IPS-20b (cell line): ENCODE results near the gene ODF2.
"Not testable (repeated sequence)": the region's sequence is repeated elsewhere in the genome, so short reads cannot be mapped to it uniquely, and the experiment has no call there.

Experiments used
- H3K27ac ChIP-seq: one replicate; pipeline ENCODE4 v1.5.1; 2013; ENCODE audit warnings: low read length
- H3K27me3 ChIP-seq: 2 replicates; pipeline ENCODE4 v1.6.1; 2013; ENCODE audit warnings: mild to moderate bottlenecking, low read length, inconsistent platforms; ENCODE audit not compliant: insufficient read depth
- H3K36me3 ChIP-seq: 2 replicates; pipeline ENCODE4 v1.6.1; 2013; ENCODE audit warnings: low read depth, mild to moderate bottlenecking, inconsistent platforms, low read length, moderate library complexity; ENCODE audit not compliant: insufficient read depth
- H3K4me1 ChIP-seq: 2 replicates; pipeline ENCODE4 v1.6.1; 2013; ENCODE audit warnings: mild to moderate bottlenecking, control low read depth, inconsistent platforms, low read length, moderate library complexity; ENCODE audit not compliant: insufficient read depth
- H3K4me3 ChIP-seq: 2 replicates; pipeline ENCODE4 v1.5.1; 2013; ENCODE audit warnings: mild to moderate bottlenecking, low read length, inconsistent platforms
- H3K9ac ChIP-seq: 2 replicates; pipeline ENCODE4 v1.6.1; 2013; ENCODE audit warnings: low read depth, mild to moderate bottlenecking, inconsistent platforms, low read length, moderate library complexity
- H3K9me3 ChIP-seq: 2 replicates; pipeline ENCODE4 v1.6.1; 2013; ENCODE audit warnings: mild to moderate bottlenecking, low read depth, low read length, inconsistent platforms; ENCODE audit not compliant: insufficient read depth

Gene ODF2

DNA sequence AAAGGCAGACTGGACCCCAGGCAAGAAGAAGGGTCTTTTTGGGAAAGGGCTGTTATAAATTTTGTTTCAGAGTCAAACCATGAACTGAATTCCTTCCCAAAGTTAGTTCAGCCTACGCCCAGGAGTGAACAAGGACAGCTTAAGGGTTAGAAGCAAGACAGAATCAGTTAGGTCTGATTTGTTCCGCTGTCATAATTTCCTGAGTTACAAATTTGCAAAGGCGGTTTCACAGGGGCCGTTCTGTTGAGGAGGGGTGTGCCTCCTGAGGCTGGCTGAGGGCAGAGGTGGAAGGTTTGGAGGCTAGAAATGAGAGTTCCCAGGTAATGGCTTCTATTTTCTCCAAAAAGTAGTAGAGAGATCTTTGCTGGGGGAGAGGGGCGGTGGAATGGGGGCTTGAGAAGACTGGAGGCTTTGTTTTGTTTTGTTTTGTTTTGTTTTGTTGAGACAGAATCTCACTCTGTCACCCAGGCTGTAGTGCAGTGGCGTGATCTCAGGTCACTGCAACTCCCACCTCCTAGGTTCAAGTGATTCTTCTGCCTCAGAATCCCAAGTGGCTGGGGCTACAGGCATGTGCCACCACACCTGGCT, 39.3 kb upstream of the ODF2 start:
- Histone ChIP-seq H3K27me3 (peaks cover 89% of the 10 kb centered on the region), H3K4me1 (peaks cover 11% of the 10 kb centered on the region; the same call in 1 of the 2 replicates), H3K9me3 (no peaks in the 10 kb centered on the region), H3K9ac (no peak overlapping the region), H3K4me3 (no peak overlapping the region), H3K36me3 (no peaks in the 10 kb centered on the region), H3K27ac (no peak overlapping the region)

DNA sequence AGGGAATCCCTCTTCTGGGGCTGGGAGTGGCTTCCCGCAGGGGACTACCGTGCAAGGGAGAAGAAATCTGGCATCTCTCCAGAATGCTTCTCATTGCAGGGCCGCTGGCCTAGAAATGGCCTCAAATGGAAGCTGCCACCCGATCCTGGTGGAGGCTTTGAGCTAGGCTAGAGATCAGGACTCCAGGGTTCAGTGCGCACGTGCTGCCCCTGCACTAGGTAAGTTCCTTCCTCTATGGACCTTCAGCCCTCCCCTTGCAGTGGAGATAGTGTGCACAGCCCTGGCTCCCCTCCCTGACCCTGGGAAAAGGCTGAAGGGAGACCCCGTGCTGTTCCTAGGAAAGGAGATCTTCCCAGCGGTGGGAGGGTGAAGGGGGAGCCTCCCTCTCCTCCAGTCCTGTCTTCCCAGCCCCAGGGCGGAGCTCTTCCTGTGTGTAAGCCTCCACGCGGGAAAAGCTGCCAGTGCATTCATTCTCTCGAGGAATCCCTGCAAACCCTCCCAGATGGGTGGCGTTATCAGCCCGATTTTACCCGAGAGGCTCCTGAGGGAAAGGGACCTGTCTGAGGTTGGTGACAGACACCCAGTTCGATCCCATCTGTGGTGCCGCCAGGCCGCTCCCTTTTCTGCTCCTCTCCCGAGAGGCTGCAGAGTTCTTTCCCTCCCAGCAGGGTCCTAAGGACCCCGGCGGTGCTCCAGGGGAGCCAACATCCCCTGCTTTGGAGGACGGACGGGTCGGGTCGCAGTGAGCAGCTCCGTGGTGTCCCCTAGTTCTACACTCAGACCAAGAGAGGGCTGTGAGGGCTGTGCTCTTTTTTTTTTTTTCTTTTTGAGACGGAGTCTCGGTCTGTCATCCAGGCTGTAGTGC, 36.5 kb upstream of the ODF2 start:
- H3K9me3 ChIP-seq = no peaks in the 10 kb centered on the region
- no peak overlapping the region for H3K27ac ChIP-seq
- no peak overlapping the region for H3K9ac ChIP-seq
- H3K4me3 ChIP-seq = peak overlapping the region; percentile 19; the same call in 1 of the 2 replicates
- no peaks in the 10 kb centered on the region for H3K36me3 ChIP-seq
- peaks cover 8% of the 10 kb centered on the region; the same call in 1 of the 2 replicates for H3K4me1 ChIP-seq
- peaks cover 88% of the 10 kb centered on the region for H3K27me3 ChIP-seq

DNA sequence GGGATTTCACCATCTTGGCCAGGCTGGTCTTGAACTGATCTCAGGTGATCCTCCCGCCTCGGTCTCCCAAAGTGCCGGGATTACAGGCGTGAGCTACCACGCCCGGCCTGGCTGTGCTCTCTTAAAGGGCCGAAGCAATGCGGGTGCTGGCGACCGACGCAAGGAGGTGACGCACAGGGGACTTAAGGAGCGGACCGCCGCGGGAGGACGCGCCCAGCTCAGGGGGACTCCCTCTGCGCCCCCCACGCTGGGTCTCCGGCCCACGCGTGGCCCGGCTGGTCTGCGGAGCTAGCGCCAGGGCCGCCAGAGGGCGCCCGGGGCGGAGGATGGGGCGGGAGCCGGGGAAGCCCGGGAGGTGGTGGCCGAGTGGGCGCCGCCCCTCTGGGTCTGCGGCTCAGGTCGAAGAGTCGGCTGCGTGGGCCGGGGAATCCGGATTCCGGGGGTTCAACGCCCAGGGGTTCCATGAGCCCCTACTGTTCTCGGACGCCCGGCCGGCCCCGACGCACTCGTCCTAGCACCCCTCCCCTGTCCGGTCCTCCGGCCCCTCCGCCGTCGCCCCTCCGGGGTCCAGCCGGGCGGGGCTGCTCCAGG, 35.7 kb upstream of the ODF2 start:
- Histone ChIP-seq H3K9me3 (no peaks in the 10 kb centered on the region), H3K4me3 (peak overlapping the region; percentile 72), H3K4me1 (peaks cover 8% of the 10 kb centered on the region; the same call in 1 of the 2 replicates), H3K9ac (no peak overlapping the region), H3K36me3 (no peaks in the 10 kb centered on the region), H3K27ac (no peak overlapping the region), H3K27me3 (peaks cover 81% of the 10 kb centered on the region)

DNA sequence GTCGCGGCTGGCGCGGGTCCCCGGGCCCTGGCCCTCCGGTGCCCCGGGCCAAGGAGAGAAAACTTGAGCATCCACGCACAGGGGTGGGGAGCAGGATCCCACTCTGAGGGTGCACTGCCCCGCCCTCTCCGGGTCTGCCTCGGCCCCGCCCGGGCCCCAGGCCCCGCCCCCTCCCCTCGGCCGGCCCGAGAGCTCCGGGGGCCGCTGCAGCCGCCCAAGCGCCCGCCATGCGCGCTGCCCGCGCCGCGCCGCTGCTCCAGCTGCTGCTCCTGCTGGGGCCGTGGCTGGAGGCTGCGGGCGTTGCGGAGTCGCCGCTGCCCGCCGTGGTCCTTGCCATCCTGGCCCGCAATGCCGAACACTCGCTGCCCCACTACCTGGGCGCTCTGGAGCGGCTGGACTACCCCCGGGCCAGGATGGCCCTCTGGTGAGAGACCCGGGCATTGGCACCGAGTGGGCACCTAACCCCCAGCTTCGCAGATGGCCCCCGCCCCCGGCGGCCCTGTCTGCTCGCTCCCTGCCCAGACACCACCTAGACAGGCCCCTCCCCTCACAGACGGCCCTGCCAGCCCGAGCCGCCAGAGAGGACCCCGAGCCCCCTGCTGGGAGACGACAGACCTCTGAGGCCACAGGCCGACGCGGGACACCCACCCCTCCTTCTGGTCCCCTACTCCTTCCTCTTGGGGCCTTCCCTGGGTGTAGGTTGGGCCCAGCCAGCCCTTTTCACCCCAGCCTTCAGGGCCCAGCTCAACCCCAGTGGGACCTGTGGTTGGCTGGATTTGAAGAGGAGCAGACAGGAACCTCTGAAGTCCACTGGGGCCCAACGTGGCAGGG, 34.9 kb upstream of the ODF2 start, which contains the start of gene CERCAM:
TSS of gene CERCAM (plus strand) at position 207 of the 831 bp plus-strand sequence. CDS start at position 228, 21 bp downstream.
- H3K27ac ChIP-seq = no peak within 1 kb of the TSS
- H3K4me3 ChIP-seq = peak within 1 kb of the TSS; percentile 72
- H3K4me1 ChIP-seq = peaks cover 8% of the 10 kb centered on the region; the same call in 1 of the 2 replicates
- peaks cover 76% of the 10 kb centered on the region for H3K27me3 ChIP-seq
- no peaks in the 10 kb centered on the region for H3K9me3 ChIP-seq
- H3K9ac ChIP-seq = no peak within 1 kb of the TSS
- H3K36me3 ChIP-seq = no peaks in the 10 kb centered on the region

DNA sequence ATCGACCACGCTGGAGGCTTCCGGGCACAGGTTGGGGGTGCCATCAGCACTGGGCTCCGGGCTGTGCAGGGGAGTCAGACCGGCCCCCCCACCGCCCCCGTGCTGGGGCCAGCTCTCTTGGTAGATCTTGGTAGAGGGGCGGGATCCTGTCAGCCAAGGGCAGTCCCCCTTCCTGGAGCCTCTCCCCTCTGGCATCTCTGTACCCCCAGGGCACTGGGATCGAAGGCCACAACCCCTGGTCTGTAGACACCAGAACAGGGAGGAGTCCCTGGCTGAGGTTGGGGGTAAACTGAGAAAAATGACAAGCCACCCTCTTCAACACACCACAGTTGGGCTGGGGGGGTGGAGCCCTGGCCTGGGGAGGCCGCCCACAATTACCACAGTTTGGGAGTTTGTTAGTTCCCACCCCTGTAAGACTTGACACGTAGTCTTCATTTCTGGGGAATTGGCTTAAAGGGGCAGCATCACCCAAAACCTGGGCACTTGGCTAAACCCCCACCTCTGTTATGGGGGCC, 34.3 kb upstream of the ODF2 start:
- no peaks in the 10 kb centered on the region for H3K9me3 ChIP-seq
- H3K27ac ChIP-seq = no peak overlapping the region
- peak overlapping the region; percentile 72; the same call in 1 of the 2 replicates for H3K4me3 ChIP-seq
- no peak overlapping the region for H3K9ac ChIP-seq
- H3K36me3 ChIP-seq = no peaks in the 10 kb centered on the region
- H3K4me1 ChIP-seq = peaks cover 1% of the 10 kb centered on the region; the same call in 1 of the 2 replicates
- peaks cover 69% of the 10 kb centered on the region for H3K27me3 ChIP-seq

DNA sequence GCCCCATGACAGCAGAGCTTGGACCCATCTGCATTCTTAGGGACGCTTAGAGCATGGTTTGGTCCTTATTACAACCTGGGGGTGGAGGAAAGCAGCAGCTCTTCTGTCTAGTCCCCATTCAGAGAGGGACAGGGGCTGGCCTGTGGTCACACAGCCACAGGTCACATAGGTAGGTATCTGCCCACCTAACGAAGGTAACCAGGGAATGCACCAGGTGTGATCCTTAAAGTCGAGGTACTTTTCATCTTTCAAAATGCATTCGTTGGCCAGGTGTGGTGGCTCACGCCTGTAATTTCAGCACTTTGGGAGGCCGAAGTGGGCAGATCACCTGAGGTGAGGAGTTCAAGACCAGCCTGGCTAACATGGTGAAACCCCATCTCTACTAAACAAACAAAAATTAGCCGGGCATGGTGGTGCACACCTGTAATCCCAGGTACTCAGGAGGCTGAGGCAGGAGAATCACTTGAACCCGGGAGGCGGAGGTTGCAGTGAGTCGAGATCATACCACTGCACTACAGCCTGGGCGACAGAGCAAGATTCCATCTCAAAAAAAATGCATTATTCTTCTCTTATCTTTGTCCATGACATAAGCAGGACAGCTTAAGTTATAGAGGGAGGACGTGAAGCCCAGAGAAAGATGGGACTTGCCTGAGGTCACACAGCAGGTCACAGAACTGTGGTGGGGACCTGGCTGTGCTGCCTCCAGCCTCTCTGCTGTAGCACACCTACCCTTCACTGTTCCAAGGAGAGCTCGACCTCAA, 33.6 kb upstream of the ODF2 start:
- not testable (repeated sequence) for H3K9me3 ChIP-seq, H3K36me3 ChIP-seq, H3K4me3 ChIP-seq, H3K27ac ChIP-seq, H3K9ac ChIP-seq, H3K4me1 ChIP-seq
- H3K27me3 ChIP-seq = peaks cover 62% of the 10 kb centered on the region

DNA sequence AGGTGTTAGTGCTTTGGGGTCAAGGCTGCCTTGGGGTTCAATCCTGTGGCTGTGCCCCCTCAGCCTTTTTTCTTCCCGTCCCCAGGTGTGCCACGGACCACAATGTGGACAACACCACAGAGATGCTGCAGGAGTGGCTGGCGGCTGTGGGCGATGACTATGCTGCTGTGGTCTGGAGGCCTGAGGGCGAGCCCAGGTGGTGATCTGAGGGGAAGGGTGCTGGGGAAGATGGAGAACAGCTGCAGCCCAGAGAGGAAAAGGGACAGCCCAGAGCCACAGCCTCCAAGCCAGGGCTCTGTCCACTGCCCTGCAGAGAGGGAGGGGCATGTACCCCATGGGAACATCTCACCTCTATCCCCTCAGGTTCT, 33.0 kb upstream of the ODF2 start:
- Histone ChIP-seq H3K9ac (no peak overlapping the region), H3K9me3 (no peaks in the 10 kb centered on the region), H3K27me3 (peaks cover 57% of the 10 kb centered on the region), H3K4me1 (no peaks in the 10 kb centered on the region), H3K36me3 (no peaks in the 10 kb centered on the region), H3K4me3 (no peak overlapping the region), H3K27ac (no peak overlapping the region)

DNA sequence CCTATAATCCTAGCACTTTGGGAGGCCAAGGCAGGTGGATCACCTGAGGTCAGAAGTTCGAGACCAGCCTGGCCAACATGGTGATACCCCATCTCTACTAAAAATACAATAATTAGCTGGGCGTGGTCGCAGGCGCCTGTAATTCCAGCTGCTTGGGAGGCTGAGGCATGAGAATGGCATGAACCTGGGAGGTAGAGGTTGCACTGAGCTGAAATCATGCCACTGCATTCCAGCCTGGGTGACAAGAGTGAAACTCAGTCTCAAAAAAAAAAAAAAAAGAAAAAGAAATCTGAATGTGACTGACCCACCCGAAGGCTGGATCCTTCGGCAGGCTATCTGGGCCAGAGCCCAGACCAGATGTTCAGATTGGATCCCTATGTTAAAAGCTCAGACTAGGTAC, 32.5 kb upstream of the ODF2 start:
- not testable (repeated sequence) for H3K9ac ChIP-seq, H3K4me3 ChIP-seq, H3K27ac ChIP-seq, H3K36me3 ChIP-seq, H3K9me3 ChIP-seq, H3K4me1 ChIP-seq
- peaks cover 52% of the 10 kb centered on the region for H3K27me3 ChIP-seq

DNA sequence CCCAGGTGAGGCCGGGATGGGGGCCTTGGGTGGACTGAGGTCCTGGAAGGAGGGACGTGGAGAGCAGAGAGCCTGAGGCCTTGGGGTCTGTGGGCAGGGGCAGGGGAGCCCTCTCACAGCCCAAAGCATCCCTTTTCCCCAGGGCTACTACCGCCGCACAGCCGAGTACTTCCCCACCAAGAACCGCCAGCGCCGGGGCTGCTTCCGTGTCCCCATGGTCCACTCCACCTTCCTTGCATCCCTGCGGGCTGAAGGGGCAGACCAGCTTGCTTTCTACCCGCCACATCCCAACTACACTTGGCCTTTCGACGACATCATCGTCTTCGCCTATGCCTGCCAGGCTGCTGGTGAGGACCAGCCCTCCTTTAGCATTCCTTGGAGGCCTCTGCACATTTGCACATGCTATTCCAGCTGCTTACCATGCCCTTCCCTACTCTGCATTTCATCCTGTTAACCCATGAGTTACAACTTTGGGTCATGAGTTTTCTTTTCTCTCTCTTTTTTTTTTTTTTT, 31.5 kb upstream of the ODF2 start:
- no peaks in the 10 kb centered on the region for H3K36me3 ChIP-seq
- H3K27ac ChIP-seq = no peak overlapping the region
- no peaks in the 10 kb centered on the region for H3K4me1 ChIP-seq
- no peak overlapping the region for H3K9ac ChIP-seq
- no peaks in the 10 kb centered on the region for H3K9me3 ChIP-seq
- H3K27me3 ChIP-seq = peaks cover 44% of the 10 kb centered on the region
- no peak overlapping the region for H3K4me3 ChIP-seq

DNA sequence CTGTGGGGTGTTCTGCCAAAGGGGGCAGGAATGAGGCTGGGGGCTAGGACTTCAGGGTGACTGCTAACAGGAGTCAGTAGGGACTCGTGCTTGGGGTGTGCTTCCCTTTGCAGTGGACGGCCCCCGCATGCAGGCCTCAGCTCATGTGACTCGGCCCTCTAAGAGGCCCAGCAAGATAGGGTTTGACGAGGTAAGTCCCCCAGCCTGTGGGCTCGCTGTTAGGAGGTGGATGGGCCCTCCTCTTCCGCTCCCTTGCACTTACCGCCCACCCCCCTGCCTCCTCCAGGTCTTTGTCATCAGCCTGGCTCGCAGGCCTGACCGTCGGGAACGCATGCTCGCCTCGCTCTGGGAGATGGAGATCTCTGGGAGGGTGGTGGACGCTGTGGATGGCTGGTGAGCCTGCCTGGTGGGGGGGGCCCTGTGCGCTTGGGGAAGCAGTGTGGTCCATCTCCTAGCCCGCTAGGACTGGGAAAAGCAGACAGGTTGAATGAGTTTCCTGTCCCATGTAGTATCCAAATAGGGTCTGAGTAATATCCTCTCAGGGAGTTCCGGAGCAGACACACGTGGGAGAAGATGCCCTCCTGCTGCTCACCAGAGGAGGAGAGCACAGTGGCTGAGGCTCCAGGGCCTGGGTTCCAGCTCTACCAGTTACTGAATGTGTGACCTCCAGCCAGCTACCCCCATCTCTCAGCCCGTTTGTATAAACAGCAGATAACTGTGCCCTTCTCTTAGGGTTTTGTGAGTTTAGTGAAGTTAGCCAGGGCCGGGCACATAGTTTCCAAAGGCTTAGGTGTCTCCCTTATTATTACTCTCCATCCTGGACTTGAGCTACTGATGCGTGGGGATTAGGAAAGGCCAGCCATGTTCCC, 26.9 kb upstream of the ODF2 start:
- no peak overlapping the region for H3K4me3 ChIP-seq
- peaks cover 6% of the 10 kb centered on the region; the same call in 1 of the 2 replicates for H3K27me3 ChIP-seq
- no peak overlapping the region for H3K27ac ChIP-seq
- H3K9ac ChIP-seq = no peak overlapping the region
- H3K9me3 ChIP-seq = no peaks in the 10 kb centered on the region
- H3K4me1 ChIP-seq = no peaks in the 10 kb centered on the region
- no peaks in the 10 kb centered on the region for H3K36me3 ChIP-seq
